ENCODE data around the gene AP3B1.

DNA sequence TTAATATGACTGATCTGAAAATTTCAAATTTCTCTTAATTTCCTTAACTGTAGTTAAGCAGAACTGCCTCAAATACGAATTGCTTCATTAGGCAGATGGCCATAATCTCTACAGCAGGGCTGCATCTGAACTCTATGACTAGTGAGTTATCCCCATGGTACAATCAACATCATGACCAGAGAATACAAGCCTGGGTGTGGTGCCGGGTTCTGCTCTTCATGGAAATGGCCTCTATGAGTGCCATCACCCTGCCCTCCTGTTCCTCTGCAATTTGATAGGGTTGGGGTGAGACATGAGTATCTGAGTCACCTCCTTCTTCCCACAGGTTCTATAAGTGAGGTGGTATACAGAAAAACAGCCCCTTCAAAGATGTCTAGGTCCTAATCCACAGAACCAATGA is 235.9 kb downstream of the AP3B1 start:
- TF ChIP-seq, protein P1, sequence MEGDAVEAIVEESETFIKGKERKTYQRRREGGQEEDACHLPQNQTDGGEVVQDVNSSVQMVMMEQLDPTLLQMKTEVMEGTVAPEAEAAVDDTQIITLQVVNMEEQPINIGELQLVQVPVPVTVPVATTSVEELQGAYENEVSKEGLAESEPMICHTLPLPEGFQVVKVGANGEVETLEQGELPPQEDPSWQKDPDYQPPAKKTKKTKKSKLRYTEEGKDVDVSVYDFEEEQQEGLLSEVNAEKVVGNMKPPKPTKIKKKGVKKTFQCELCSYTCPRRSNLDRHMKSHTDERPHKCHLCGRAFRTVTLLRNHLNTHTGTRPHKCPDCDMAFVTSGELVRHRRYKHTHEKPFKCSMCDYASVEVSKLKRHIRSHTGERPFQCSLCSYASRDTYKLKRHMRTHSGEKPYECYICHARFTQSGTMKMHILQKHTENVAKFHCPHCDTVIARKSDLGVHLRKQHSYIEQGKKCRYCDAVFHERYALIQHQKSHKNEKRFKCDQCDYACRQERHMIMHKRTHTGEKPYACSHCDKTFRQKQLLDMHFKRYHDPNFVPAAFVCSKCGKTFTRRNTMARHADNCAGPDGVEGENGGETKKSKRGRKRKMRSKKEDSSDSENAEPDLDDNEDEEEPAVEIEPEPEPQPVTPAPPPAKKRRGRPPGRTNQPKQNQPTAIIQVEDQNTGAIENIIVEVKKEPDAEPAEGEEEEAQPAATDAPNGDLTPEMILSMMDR (IDR thresholded peaks at IDR 0.05; ENCODE audit: low read depth, low read length), result no peak
- no peak for TF ChIP-seq EZH2phosphoT487 (IDR thresholded peaks at IDR 0.05; ENCODE audit: low read depth)

Measured in OCI-LY3 (cell line).